Measurements from ENCODE around the gene HIGD2B.

HIGD2B gene

GRCh38 chr15:72700076-72700475 lies 14.1 kb upstream of the HIGD2B start:
- DNase-seq (ENCODE audit: low spot score), result no peak
- TF ChIP-seq CTCF (IDR thresholded peaks at IDR 0.05; ENCODE audit: extremely low read depth, insufficient read depth, missing control alignments), result no peak
- in situ Hi-C loops (cut with MboI; ENCODE audit: low pct_unique_long_range_greater_than_20kb, low sequenced_read_pairs, unreplicated experiment), result loop anchor here (25.0 kb wide), 2 partner anchors 387 to 537 kb away; no protein-coding TSS in a partner anchor

- in situ Hi-C loops (cut with MboI; ENCODE audit: low pct_unique_long_range_greater_than_20kb, low sequenced_read_pairs, unreplicated experiment), result no loop called here
- no peak for TF ChIP-seq CTCF (IDR thresholded peaks at IDR 0.05; ENCODE audit: extremely low read depth, insufficient read depth, missing control alignments)
- DNase-seq (ENCODE audit: low spot score), result no peak
Measured at GRCh38 chr15:72698938-72699337, 13.0 kb upstream of the HIGD2B start.

GRCh38 chr15:72690938-72691337 lies 5.0 kb upstream of the HIGD2B start:
- in situ Hi-C loops (cut with MboI; ENCODE audit: low pct_unique_long_range_greater_than_20kb, low sequenced_read_pairs, unreplicated experiment), result no loop called here
- DNase-seq (ENCODE audit: low spot score), result no peak
- TF ChIP-seq CTCF (IDR thresholded peaks at IDR 0.05; ENCODE audit: extremely low read depth, insufficient read depth, missing control alignments), result no peak

- DNase-seq (ENCODE audit: low spot score), result no peak
- TF ChIP-seq CTCF (IDR thresholded peaks at IDR 0.05; ENCODE audit: extremely low read depth, insufficient read depth, missing control alignments), result no peak
- in situ Hi-C loops (cut with MboI; ENCODE audit: low pct_unique_long_range_greater_than_20kb, low sequenced_read_pairs, unreplicated experiment), result no loop called here
Measured at GRCh38 chr15:72688697-72689096, 2.7 kb upstream of the HIGD2B start.

- TF ChIP-seq CTCF (IDR thresholded peaks at IDR 0.05; ENCODE audit: extremely low read depth, insufficient read depth, missing control alignments), result no peak
- DNase-seq (ENCODE audit: low spot score), result no peak
- in situ Hi-C loops (cut with MboI; ENCODE audit: low pct_unique_long_range_greater_than_20kb, low sequenced_read_pairs, unreplicated experiment), result no loop called here
Measured at GRCh38 chr15:72685301-72685924, 569 bp downstream of the HIGD2B start.

GRCh38 chr15:72682772-72683171 lies 3.2 kb downstream of the HIGD2B start:
- in situ Hi-C loops (cut with MboI; ENCODE audit: low pct_unique_long_range_greater_than_20kb, low sequenced_read_pairs, unreplicated experiment), result no loop called here
- TF ChIP-seq CTCF (IDR thresholded peaks at IDR 0.05; ENCODE audit: extremely low read depth, insufficient read depth, missing control alignments), result no peak
- no peak for DNase-seq (ENCODE audit: low spot score)
